Measurements from ENCODE around the gene FRMPD3.
A peak's percentile ranks its signal among the peaks of the same experiment; 100 is the strongest.
"Not testable (repeated sequence)": the region's sequence is repeated elsewhere in the genome, so short reads cannot be mapped to it uniquely, and the experiment has no call there.

FRMPD3 gene

GRCh38 chrX:107457289-107457688 lies 7.8 kb downstream of the FRMPD3 start:
- peaks cover 33% of the 10 kb centered on the region for H3K27me3 Mint-ChIP-seq
- H3K4me1 Mint-ChIP-seq: no peaks in the 10 kb centered on the region
- no peak for ATAC-seq
- H3K36me3 Mint-ChIP-seq: no peaks in the 10 kb centered on the region
- no peak overlapping the region for H3K4me3 Mint-ChIP-seq
- no peaks in the 10 kb centered on the region for H3K9me3 Mint-ChIP-seq
- no peak overlapping the region for H3K27ac Mint-ChIP-seq

DNA sequence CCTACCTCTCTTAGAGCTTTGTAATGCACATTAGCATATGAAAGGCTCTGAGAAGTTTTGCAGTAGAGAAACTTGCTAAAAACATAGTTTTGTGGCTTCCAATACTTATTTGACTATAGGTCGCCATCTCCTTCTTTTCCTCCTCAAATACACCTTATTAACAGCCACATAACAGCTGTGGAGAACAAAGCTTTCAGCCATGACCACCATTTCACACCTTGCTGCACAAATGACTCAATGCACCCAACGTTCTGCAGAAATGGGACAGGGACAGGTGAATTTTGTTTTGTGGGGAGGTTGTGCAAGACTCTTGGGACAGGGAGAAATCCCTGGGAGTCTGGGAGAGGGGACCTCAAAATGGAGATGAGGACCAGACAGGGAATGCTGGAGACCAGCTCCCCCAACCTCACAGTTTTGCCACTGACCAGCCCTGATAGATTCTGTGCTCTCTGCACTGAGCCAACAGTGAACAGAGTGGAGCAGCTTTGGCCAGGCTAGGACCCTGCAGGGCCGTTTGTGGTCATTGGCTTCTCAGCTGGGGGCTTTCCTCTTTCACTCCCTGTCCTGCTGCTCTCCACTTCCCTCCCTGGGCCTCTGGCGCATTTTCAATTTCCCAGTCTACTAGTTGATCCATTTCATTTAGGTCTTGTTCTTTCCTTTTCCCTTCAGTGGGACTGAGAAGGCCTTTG lies 16.6 kb downstream of the FRMPD3 start:
- peaks cover 19% of the 10 kb centered on the region for H3K27me3 Mint-ChIP-seq
- no peaks in the 10 kb centered on the region for H3K9me3 Mint-ChIP-seq
- H3K27ac Mint-ChIP-seq: no peak overlapping the region
- H3K36me3 Mint-ChIP-seq: no peaks in the 10 kb centered on the region
- no peaks in the 10 kb centered on the region for H3K4me1 Mint-ChIP-seq
- no peak overlapping the region for H3K4me3 Mint-ChIP-seq
- ATAC-seq: no peak

DNA sequence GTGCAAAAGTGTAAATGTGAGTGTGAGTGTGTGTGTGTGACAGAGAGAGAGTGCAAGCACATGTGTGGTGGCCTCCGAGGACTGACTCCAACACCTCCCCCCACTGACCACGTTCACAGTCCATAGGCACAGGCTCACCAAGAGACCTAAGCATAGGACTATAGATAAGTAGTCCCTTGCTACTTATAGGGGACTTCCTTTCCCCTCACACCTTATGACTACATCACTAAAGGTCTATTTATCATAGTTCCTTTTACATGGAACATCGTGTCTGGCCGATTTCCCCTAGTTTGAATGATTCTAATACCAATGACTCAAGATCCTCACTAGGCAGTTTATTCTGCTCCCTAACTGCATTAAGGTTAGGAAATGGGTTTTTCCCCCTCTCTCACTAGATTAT lies 17.8 kb downstream of the FRMPD3 start:
- ATAC-seq: peak; percentile 24
- Mint-ChIP-seq H3K27ac (no peak overlapping the region), H3K4me1 (no peaks in the 10 kb centered on the region), H3K9me3 (no peaks in the 10 kb centered on the region), H3K4me3 (no peak overlapping the region), H3K36me3 (no peaks in the 10 kb centered on the region), H3K27me3 (peaks cover 8% of the 10 kb centered on the region)

DNA sequence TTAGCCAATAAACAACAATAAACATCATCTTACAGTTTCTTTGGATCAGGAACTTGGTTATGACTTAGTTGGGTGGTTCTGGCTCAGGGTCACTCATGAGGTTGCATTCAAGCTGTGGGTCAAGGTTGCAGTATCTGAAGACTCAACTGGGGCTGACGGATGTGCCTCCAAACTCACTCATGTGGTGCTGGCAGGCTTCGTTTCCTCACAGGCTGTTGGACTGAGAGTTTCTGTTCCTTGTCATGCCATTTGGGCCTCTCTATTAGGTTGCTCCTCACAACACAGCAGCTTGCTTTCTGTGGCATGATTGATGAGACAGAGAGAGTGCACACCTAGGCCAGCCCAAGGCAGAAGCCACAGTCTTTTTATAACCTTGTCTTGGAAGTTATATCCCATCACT lies 20.7 kb downstream of the FRMPD3 start:
- Mint-ChIP-seq H3K9me3 (no peaks in the 10 kb centered on the region), H3K36me3 (no peaks in the 10 kb centered on the region), H3K27ac (no peak overlapping the region), H3K4me1 (no peaks in the 10 kb centered on the region), H3K27me3 (peaks cover 13% of the 10 kb centered on the region), H3K4me3 (no peak overlapping the region)
- ATAC-seq: no peak

- no peak for ATAC-seq
- H3K36me3 Mint-ChIP-seq: no peaks in the 10 kb centered on the region
- H3K27ac Mint-ChIP-seq: no peak overlapping the region
- H3K4me3 Mint-ChIP-seq: no peak overlapping the region
- H3K27me3 Mint-ChIP-seq: peaks cover 13% of the 10 kb centered on the region
- no peaks in the 10 kb centered on the region for H3K4me1 Mint-ChIP-seq
- no peaks in the 10 kb centered on the region for H3K9me3 Mint-ChIP-seq
Observed at GRCh38 chrX:107470971-107471370, 21.5 kb downstream of the FRMPD3 start.

GRCh38 chrX:107471420-107471819 lies 22.0 kb downstream of the FRMPD3 start:
- H3K4me3 Mint-ChIP-seq, H3K4me1 Mint-ChIP-seq, H3K9me3 Mint-ChIP-seq, H3K36me3 Mint-ChIP-seq, H3K27ac Mint-ChIP-seq, ATAC-seq: not testable (repeated sequence)
- H3K27me3 Mint-ChIP-seq: peaks cover 13% of the 10 kb centered on the region

- Mint-ChIP-seq H3K4me3 (no peak overlapping the region), H3K27me3 (peaks cover 13% of the 10 kb centered on the region), H3K4me1 (no peaks in the 10 kb centered on the region), H3K36me3 (no peaks in the 10 kb centered on the region), H3K9me3 (no peaks in the 10 kb centered on the region), H3K27ac (no peak overlapping the region)
- no peak for ATAC-seq
Observed at GRCh38 chrX:107477406-107477805, 28.0 kb downstream of the FRMPD3 start.

DNA sequence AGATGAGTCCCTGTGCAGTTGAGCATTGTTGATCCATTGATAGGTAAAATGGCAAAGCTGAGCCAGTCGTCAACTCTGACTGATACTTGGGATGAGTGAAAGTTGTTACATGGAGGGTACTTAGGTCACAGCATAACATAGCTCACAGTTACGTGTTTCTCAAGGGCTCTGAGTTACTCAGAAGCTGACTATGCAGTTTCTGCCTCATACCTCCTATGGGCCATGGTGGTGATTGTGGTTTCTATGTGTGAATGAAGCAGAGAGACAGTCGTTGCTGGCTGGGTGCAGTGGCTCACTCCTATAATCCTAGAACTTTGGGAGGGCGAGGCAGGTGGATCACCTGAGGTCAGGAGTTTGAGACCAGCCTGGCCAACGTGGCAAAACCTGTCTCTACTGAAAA lies 30.8 kb downstream of the FRMPD3 start:
- Mint-ChIP-seq H3K27me3 (no peaks in the 10 kb centered on the region), H3K4me1 (no peaks in the 10 kb centered on the region), H3K4me3 (no peak overlapping the region), H3K27ac (no peak overlapping the region), H3K36me3 (no peaks in the 10 kb centered on the region), H3K9me3 (no peaks in the 10 kb centered on the region)
- ATAC-seq: no peak

DNA sequence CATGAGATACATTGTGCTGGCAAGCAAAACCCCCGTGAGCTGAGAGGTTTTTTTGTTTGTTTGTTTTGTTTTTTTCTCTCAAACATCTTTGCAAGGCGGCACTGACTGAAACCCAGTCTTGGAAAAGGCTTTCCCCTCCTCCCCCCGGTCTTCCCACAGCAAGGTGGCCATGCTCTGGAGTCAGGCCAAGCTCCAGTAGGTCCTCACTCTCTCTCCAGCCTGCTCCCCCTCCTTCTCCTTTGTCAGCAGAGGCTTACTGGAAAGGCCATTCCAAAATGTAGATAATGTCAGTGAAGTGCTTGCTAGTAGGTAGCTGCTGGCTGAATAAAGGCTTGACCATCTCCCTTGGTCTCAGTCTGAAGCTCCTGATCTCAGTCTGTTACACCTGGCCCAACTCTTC lies 32.6 kb downstream of the FRMPD3 start:
- no peak overlapping the region for H3K4me3 Mint-ChIP-seq
- no peaks in the 10 kb centered on the region for H3K27me3 Mint-ChIP-seq
- H3K27ac Mint-ChIP-seq: no peak overlapping the region
- no peaks in the 10 kb centered on the region for H3K4me1 Mint-ChIP-seq
- H3K36me3 Mint-ChIP-seq: no peaks in the 10 kb centered on the region
- H3K9me3 Mint-ChIP-seq: no peaks in the 10 kb centered on the region
- no peak for ATAC-seq

DNA sequence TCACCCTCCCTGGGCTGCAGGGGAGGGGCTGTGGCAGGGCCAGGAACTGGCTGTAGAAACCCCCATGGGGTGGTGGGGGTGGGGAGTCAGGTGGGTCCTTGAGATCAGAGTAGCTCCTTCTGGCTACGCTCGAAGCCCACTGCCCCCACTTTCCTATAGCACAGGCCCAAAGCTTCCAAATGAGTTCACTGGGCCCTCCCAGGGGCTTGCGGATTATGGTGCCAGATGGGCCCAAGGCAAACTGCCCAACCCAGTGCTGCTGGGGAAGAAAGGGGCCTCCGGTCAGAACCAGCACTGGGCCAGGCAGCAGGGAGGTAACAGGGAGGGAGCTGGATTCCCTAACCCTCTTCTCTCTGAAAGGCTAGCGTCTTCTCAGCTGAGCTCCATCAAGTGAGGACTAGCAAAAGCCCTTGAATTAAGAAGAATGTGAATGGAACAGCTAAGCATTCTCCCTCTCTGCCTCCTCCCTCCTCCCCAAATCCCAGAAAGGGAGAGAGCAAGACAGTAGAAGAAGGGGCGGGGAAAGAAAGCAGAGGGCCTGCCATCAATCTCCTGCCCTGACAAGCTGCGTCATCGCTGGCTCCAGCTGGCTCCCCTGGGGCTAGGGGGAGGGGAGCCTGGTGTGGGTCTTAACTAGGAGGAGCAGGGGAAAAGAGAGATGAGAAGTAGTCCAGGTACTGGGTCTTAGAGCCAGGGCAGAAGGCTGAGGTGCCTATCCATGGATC lies 34.7 kb downstream of the FRMPD3 start:
- H3K27me3 Mint-ChIP-seq: no peaks in the 10 kb centered on the region

GRCh38 chrX:107485013-107485412 lies 35.6 kb downstream of the FRMPD3 start:
- Mint-ChIP-seq H3K4me1 (no peaks in the 10 kb centered on the region), H3K27me3 (no peaks in the 10 kb centered on the region)
- no peak for ATAC-seq

More for the DNA sequence above, 34.7 kb downstream of the FRMPD3 start:
- no peak overlapping the region for H3K27ac Mint-ChIP-seq
- H3K9me3 Mint-ChIP-seq: no peaks in the 10 kb centered on the region
- no peak for ATAC-seq
- no peaks in the 10 kb centered on the region for H3K36me3 Mint-ChIP-seq
- no peak overlapping the region for H3K4me3 Mint-ChIP-seq
- no peaks in the 10 kb centered on the region for H3K4me1 Mint-ChIP-seq

GRCh38 chrX:107493141-107493540 lies 43.7 kb downstream of the FRMPD3 start:
- no peak overlapping the region for H3K27ac Mint-ChIP-seq
- no peak overlapping the region for H3K4me3 Mint-ChIP-seq

More at GRCh38 chrX:107485013-107485412, 35.6 kb downstream of the FRMPD3 start:
- Mint-ChIP-seq H3K4me3 (no peak overlapping the region), H3K36me3 (no peaks in the 10 kb centered on the region), H3K27ac (no peak overlapping the region), H3K9me3 (no peaks in the 10 kb centered on the region)

GRCh38 chrX:107496786-107497185 lies 47.3 kb downstream of the FRMPD3 start:
- no peaks in the 10 kb centered on the region for H3K36me3 Mint-ChIP-seq
- H3K27ac Mint-ChIP-seq: no peak overlapping the region
- H3K9me3 Mint-ChIP-seq: no peaks in the 10 kb centered on the region
- no peak overlapping the region for H3K4me3 Mint-ChIP-seq
- no peak for ATAC-seq
- H3K27me3 Mint-ChIP-seq: peaks cover 6% of the 10 kb centered on the region
- no peaks in the 10 kb centered on the region for H3K4me1 Mint-ChIP-seq

More at GRCh38 chrX:107493141-107493540, 43.7 kb downstream of the FRMPD3 start:
- Mint-ChIP-seq H3K36me3 (no peaks in the 10 kb centered on the region), H3K9me3 (no peaks in the 10 kb centered on the region), H3K4me1 (no peaks in the 10 kb centered on the region), H3K27me3 (peaks cover 9% of the 10 kb centered on the region)
- no peak for ATAC-seq

Measured in stimulated activated memory B cell treated with anti-CD40 and anti-IgM and Interleukin-4, amounts not matched to agents 10 μg/mL and 1 μg/mL and 100 μg/mL, for 72 hours (primary cell).